GM12891 (cell line): ENCODE data around the gene PEPD.
A peak's percentile ranks its signal among the peaks of the same experiment; 100 is the strongest.

ENCODE experiments used
- DNase-seq: peaks from one replicate; pipeline ENCODE4 v3.0.0; 2011; ENCODE audit warnings: low spot score; ENCODE audit not compliant: insufficient read length
- FAIRE-seq: peaks from 2 replicates; lab custom pipeline; 2011; peaks lifted over from hg19 to GRCh38; lab: Jason Lieb, UNC
- PAX5 ChIP-seq: IDR thresholded peaks from 2 replicates; pipeline ENCODE4 v1.6.1; 2011; ENCODE audit warnings: low read length, moderate library complexity, mild to moderate bottlenecking; ENCODE audit not compliant: insufficient read depth, severe bottlenecking
- POLR2A ChIP-seq: IDR thresholded peaks from 2 replicates; pipeline ENCODE4 v1.6.1; 2011; ENCODE audit warnings: low read depth, low read length, control low read depth
- POLR2AphosphoS5 ChIP-seq: IDR thresholded peaks from 2 replicates; pipeline ENCODE4 v1.6.1; 2011; ENCODE audit warnings: low read depth, low read length, control low read depth
- POU2F2 ChIP-seq: IDR thresholded peaks from 2 replicates; pipeline ENCODE4 v1.6.1; 2011; ENCODE audit warnings: low read depth, mild to moderate bottlenecking, control low read depth, low read length, moderate library complexity
- SPI1 ChIP-seq: IDR thresholded peaks from 2 replicates; pipeline ENCODE4 v1.6.1; 2011; ENCODE audit warnings: low read depth, low read length, control low read depth
- TAF1 ChIP-seq: IDR thresholded peaks from 2 replicates; pipeline ENCODE4 v1.6.1; 2011; ENCODE audit warnings: low read depth, low read length, control low read depth

Gene PEPD

DNA sequence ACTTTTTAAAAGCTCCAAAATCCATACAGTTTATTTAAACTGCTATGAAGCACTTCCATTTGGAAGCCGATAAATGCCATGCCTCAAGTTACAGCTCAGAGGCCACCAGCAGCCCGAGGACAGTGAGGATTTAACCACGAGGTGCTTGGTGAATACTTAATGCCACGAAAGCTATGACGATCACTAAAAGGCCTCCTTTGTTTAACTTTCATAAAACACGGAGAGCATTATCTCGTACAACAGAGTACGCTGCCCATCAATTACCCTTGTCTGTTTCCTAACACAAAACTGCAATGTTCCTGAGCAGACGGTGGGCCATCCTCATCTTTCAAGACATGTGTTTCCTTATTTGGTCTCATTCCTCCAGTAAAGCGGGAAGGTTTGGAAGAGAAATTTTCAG lies 58.4 kb downstream of the PEPD start:
- FAIRE-seq (no peak), DNase-seq (no peak)
- TF ChIP-seq POLR2A: no peak
- TF ChIP-seq SPI1: no peak
- TF ChIP-seq PAX5: no peak
- TF ChIP-seq POLR2AphosphoS5: no peak
- TF ChIP-seq TAF1: no peak
- TF ChIP-seq POU2F2: no peak

DNA sequence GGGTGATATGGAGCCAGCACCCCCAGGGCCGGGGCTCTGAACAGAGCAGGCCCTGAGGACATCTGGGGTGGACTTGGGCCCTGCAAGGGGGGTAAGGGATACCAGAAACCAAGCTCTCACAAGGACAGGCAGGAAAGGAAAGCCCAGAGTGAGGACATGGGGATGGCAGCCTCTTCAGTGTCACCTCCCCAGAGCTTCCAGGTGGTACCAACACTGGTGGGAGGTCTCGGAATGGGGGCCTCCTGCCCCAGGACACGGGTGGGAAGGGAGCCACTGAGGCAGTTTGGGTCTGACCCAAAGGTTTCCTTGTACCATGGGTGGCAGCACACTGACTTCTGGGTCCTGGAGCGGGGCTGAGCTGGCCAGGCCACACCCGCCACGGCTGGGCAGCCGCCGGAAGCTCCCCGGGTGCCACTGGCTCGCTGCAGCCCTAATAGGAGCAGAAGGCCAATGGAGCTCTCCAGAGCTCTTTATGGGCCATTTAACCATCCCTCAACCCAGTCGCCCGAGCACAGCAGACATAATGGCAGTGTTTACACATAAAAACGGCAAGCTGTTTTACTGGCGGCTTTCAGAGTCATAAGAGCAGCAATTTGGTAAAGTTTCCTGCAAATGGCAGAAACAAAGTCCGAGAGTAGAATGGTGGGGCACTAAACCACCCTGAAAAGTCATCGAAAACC lies 59.3 kb downstream of the PEPD start:
- no peak for TF ChIP-seq POU2F2
- TF ChIP-seq PAX5: no peak
- no peak for TF ChIP-seq POLR2A
- TF ChIP-seq SPI1: no peak
- TF ChIP-seq POLR2AphosphoS5: no peak
- DNase-seq (no peak), FAIRE-seq (no peak)

DNA sequence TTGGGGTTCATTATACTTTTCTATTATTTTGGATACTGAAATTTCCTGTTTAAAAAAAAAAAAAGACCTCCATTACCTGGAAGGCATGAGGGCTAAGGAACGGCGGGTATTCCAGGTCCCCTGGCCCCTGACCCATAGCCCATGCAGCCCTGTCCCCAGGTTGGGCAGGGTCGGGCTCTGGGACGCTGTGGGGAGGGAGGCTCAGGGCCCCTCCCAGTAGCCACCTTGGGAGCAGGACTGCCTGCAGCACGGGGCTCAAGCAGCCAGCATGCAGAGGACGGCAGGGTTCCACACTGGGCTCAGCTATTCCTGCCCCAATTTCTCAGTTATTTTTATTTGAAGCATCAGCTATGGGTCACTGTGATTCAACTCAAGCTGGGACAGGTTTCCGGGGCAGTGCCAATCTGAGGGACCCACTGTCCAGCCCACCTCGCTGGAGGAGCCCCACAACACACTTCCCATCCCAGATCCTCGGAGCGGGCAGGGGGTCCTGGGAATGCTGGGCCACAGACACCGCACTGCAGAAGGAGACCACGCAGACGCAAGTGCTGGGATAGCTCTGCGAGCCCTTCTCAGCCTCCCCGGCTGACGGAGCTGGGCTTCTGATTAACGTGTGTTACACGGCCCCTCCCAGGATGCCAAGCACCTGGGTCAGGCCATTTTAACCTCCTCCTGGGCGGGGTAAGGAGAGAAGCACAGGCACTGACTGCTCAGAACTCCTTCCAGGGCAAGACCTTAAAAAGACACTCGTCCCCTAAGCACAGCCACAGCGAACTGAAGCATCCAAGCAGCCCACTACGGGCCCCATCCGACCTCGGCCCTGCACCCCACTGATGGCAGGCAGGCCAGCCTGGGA lies 60.1 kb downstream of the PEPD start:
- TF ChIP-seq POLR2AphosphoS5 (no peak), POU2F2 (no peak), SPI1 (no peak), PAX5 (no peak), TAF1 (no peak), POLR2A (no peak)
- DNase-seq (no peak), FAIRE-seq (no peak)

DNA sequence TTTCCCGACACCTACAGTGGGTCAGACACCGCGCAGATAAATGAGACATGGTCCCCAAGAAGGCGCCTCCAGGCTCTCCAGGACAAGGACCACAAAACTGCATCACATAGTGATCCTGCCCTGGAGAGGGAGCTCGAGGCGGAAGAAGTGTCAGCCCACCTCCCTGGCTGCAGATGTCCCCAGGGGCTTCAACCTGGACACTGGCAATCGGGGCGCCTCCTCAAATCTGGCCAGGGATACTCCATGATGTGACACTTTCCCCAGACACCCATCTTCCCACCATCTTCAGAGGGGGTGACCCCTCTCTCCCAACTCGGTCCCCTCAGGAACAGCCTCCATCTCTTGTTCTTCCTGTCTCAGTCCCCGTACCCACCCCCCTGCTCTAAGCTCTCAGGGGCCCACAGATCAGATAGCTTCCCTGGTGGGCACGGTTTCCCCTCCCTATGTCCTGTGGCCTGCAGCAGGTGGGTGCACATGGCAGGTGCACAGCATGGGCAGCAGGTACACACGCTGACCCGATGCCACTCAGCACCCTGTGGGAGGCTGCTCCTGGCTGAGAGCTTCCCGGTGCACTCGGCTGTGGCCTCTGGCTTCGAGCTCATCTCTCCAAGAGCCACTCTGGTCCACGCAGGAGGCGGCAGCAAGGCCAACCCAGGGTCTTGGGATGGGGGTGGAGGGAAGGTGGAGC lies 61.2 kb downstream of the PEPD start:
- FAIRE-seq: no peak
- no peak for DNase-seq
- no peak for TF ChIP-seq POLR2A
- TF ChIP-seq PAX5: no peak
- TF ChIP-seq SPI1: no peak
- no peak for TF ChIP-seq POU2F2
- TF ChIP-seq POLR2AphosphoS5: no peak
- no peak for TF ChIP-seq TAF1

DNA sequence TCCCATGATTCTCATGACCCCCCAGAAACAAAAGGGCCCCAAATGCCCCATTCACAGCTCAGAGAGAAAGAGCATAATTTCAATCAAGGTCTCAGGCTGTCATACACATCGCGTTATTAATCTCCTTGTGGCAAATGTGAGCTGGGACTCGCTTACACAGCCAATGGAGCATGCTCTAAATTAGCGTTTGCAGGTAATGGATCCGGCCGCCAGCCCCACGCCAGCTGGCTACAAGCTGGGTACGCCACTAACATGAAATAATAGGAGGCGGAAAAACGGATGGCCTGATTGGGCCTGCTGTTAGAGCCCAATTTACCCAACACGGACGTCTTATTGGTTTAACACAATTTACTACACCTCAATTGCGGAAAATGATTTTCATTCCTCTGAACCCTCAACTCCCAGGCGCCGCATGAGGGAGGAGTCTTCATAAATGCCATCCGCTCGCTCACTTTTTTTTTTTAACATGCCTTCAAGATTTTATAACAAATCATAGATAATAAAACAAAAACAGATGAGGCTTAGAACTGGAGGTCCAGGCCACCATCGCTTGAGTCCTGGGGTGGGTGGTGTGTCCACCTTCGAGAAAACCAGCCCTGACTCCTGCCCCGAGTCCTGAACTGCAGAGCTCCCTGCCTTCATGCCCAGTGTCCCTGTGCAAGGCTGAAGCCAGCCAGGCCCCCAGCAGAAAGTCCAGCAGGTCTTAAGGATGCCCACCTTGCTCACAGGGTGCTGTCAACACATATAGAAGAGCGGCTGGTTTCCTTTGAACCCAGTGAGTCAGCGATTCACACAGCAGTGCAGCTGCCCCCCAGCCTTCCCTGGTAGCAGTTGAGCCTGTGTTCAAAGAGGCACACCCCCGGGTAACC lies 62.1 kb downstream of the PEPD start:
- TF ChIP-seq POU2F2 (no peak), TAF1 (no peak), SPI1 (no peak), PAX5 (no peak), POLR2AphosphoS5 (no peak), POLR2A (no peak)
- DNase-seq (no peak), FAIRE-seq (no peak)

DNA sequence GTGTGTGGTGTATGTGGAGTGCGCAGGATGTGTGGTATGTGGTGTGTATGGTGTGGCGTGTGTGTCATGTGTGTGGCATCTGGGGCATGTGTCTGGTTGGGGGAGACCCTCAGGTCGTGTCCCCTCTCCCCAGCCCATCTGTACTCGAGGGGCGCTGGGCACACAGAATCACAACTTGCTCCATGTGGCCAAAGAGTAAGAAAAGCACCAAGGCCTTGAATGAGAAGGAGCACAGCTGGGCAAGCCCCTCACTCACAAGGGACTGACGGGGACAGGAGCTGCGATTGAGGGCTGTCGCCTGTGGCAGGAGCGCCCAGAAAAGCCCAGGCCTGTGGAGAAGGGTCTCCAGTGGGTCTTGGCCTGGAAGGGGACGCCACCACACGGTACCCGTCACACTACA lies 62.8 kb downstream of the PEPD start:
- TF ChIP-seq POLR2AphosphoS5: no peak
- DNase-seq: no peak
- FAIRE-seq: no peak

DNA sequence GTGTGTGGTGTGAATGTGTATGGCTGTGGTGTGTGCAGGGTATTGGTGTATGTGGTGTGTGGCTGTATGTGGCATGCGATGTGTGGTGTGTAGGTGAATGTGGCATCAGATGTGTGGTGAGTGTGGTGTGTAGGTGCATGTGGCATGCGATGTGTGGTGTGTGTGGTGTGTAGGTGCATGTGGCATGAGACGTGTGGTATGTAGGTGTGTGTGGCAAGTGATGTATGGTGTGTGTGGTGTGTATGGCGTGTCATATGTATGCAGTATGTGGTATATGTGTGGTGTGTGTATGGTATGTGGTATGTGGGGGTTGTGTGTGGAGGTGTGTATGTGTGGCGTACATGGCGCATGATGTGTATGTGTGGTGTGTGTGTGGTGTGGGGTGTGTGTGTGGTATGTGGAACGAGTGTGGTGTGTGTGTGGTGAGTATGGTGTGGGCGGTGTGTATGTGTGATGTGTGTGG lies 63.4 kb downstream of the PEPD start:
- FAIRE-seq (peak; percentile 87), DNase-seq (no peak)
- TF ChIP-seq SPI1 (no peak), POLR2A (no peak), POLR2AphosphoS5 (no peak), POU2F2 (no peak), PAX5 (no peak), TAF1 (no peak)

DNA sequence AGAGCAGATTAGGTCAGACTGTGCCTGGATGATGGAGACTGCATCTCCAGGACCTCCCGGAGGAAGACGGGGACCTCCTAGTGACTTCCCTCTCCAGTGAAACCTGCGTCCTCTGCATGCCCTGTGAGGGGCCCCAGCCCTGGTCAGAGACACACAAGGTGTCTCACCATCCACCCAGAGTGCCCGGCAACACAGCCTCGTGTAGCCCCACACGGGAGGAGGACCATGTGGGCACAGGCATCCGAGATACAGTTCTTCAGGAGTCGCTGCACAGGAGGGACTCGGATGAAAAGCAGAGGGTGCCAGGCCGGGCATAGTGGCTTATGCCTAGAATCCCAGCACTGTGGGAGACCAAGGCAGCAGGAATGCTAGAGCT lies 64.8 kb downstream of the PEPD start:
- no peak for FAIRE-seq
- DNase-seq: no peak
- TF ChIP-seq PAX5: no peak
- TF ChIP-seq POLR2A: no peak
- no peak for TF ChIP-seq POLR2AphosphoS5
- TF ChIP-seq TAF1: no peak
- no peak for TF ChIP-seq POU2F2
- TF ChIP-seq SPI1: no peak
